ENCODE results near the gene COPS4.
"Not testable (repeated sequence)": the region's sequence is repeated elsewhere in the genome, so short reads cannot be mapped to it uniquely, and the experiment has no call there.

COPS4 gene

DNA sequence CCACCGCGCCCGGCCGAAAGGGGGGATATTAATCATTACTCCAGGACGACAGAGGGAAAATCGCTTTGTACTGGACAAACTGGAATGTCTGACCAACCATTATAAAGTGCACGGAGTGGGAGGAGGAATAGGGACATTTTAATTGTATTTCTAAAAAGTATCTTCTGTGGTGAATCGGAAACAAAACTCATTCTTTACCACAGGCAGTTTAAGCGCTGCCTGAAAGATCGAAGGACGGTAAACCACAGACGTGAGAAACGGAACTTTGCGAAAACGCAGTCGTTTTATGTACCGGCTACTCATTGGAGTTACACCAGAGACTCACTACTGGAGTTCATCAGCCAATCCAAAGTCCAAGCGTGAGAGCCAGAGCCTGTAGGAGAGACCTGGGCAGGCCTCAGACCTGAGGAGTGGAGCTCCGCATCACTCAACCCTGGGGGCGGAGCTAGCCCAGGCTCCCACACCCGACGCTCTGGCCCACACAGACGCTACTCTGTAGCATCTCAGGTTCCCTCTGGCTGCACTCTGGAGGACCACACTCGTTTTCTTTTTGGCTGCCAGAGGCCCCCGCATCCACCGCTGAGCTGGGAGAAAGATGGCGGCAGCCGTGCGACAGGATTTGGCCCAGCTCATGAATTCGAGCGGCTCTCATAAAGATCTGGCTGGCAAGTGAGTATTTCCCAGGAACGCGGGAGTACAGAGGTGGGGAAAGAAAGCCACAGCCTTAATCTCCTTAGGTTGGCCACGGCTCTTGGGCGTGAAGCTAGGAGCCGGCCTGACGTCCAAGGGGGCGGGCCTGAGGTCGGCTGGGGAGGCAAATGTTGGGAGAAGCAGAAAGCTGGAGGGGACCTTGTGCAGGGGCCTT lies at the start of gene COPS4:
Gene COPS4, plus strand, starts transcription at position 554 of the 865 bp plus-strand sequence. Its CDS starts 42 bp downstream, at position 596.
- peak; percentile 99 for DNase-seq

DNA sequence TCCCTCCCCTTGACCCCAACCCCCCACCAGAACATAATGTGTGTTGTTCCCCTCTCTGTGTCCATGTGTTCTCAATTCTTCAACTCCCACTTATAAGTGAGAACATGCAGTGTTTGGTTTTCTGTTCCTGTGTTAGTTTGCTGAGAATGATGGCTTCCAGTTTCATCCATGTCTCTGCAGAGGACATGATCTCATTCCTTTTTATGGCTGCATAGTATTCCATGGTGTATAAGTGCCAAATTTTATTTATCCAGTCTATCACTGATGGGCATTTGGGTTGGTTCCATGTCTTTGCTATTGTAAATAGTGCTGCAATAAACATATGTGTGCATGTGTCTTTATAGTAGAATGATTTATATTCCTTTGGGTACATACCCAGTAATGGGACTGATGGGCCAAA lies 47.5 kb upstream of the COPS4 start:
- DNase-seq, result not testable (repeated sequence)

DNA sequence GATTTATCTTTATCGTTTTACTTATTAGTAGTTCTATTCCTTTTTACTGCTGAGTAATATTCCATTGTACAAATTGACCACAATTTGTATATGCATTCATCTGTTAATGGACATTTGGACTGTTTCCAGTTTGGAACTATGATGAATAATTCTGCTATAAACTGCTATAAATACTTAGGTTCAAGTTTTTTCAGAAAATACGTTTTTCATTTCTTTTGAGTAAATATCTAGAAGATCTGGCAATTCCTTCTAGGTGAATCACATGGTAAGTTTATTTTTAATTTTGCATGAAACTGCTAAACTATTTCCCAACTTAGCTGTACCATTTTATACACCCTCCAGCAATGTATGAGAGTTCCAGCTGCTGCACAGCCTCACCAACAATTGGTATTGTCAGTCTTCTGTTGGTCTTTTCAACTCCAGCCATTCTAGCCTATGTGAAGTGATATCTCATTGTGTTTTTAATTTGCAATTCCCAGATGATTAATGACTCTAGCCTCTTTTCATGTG lies 46.6 kb upstream of the COPS4 start:
- DNase-seq, result no peak

DNA sequence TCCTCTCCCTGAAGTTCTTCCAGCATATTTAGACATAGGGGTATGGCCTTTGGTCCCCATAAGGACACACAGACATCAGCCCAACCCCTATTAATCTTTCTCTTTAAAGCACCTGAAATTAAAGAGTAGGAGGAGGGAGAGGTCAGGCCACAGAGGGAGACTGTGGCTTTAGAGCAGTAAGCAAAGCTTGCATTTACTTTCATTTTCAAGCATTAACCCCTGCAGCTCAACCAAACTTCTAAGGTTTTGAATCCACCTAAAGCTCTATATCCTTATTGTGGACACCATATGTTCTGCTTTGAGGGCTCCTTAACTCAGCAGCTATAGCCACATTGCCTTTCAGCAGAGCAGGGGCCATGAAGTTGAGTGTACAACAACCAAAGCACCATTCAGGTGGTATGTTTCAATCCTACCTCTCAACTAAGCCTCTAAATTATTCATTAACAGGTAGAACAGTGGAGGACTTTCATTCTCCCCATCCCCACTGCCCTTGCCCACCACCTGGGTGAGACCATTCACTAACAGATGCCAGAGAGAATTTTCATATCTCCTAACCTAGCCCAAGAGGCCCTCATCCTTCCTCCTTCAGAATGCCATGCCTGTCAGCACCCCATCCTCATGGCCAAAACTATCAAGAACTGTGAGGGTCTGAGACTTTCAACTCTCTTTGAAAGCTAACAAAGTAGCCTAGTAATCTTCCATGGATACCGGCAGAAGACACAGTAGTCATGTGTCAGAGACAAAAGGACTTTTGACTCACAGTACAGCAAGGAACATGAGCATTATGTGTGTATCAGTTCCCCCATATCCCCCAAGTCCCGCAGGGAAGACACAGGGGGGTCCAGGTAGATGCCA lies 45.2 kb upstream of the COPS4 start:
- peak; percentile 8 for DNase-seq

DNA sequence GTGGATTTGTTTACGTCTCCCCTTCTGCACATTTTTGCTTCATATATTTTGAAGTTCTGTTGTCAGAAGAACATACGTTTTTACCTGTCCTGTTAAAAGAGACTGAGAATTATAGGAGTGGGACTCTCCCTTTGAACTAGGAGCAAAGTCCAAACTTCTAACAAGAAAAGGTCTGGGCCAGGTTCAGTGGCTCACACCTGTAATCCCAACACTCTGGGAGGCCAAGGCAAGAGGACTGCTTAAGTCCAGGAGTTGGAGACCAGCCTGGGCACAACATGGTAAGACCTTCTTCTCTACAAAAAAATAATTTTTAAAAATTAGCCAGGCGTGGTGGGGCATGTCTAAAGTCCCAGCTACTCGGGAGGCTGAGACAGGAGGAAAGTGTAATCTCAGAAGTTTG lies 40.1 kb upstream of the COPS4 start:
- no peak for DNase-seq

DNA sequence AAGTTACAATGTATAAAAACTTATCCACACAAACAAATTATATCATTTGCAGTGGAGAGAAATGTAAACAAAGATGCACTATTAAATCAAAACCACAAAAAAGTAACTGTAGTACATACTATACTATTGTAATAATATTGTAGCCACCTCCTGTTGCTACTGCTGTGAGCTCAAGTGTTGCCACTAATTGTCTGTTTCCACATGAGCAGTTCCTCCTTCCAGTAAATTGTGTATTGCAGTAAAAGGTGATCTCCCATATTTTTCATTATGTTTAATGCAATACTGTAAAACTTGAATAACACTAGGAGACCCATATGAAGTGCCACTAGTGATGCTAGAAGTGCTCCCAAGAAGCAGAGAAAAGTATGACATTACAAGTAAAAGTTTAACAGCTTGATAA lies 36.1 kb upstream of the COPS4 start:
- DNase-seq, result no peak

DNA sequence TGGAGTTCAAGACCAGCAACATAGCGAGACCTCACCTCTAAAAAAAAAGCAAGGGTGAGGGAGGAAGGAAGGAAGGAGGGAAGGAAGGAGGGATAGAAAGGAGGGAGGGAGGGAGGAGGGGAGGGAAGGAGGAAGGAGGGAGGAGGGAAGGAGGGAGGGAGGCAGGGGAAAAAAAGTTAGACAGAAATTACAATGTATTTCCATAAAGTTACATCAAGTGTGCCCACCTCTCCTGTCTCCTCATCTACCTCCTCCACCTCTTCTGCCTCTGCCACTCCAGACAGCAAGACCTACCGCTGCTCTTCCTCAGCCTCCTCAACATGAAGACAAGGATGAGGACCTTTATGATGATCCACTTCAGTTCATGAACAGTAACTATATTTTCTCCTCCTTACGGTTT lies 32.7 kb upstream of the COPS4 start:
- DNase-seq, result no peak

DNA sequence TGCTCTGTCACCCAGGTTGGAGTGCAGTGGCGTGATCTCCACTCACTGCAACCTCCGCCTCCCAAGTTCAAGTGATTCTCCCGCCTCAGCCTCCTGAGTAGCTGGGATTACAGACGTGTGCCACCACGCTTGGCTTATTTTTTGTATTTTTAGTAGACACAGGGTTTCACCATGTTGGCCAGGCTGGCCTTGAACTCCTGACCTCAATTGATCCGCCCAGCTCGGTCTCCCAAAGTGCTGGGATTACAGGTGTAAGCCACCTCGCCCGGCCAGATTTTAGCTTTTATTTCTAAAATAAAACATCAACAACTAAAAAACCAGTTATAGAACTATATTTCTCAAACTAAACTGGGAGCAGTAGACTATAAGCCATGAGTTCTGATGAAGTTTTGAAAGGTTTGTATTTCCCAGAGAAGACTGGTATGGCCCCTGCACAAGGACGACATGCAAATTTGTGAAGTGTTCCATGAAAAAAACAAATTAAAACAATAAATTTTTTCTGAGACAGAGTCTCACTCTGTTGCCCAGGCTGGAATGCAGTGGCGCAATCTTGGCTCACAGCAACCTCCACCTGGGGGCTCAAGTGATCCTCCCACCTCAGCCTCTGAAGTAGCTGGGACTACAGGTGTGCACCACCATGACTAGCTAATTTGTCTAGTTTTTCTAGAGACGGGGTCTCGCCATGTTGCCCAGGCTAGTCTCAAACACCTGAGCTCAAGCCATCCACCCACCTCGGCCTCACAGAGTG lies 31.8 kb upstream of the COPS4 start:
- DNase-seq, result not testable (repeated sequence)

DNA sequence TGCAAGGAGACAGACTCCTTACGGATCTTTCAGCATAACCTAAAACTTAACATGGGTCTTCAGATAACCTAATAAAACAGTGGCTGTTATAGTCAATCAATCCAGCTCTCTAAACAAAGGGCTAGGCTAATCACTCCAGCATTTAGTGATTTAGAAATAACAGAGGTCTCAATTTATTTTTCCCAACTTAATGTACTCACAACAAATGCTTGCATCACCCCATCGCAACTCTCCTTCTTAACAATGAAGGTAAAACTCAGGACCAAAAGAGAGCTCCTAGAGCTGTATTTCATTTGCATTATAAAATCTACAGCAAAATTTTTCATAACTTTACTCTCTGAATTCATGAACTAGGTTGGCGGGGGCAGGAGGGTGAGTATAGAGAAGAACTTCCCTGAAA lies 25.5 kb upstream of the COPS4 start:
- DNase-seq, result no peak

DNA sequence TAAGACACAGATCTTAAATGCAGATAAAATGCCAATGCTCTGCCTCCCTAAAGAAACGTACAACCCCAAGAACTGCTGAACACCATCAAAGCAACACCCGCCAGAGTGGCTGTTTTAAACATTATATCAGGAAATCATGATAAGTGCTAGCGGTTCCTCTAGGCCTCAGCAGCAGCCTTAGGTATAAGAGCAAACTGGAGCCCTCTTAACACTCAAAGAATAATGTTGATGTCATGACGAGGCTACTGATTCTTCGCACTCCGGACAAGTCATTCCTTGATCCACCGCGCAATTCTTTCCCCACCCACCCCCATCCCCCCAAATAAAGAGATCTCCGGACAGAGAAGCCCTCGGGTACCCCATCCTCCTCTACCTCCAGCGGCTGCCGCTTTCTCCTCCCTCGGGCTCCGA lies 24.9 kb upstream of the COPS4 start:
- peak; percentile 22 for DNase-seq

DNA sequence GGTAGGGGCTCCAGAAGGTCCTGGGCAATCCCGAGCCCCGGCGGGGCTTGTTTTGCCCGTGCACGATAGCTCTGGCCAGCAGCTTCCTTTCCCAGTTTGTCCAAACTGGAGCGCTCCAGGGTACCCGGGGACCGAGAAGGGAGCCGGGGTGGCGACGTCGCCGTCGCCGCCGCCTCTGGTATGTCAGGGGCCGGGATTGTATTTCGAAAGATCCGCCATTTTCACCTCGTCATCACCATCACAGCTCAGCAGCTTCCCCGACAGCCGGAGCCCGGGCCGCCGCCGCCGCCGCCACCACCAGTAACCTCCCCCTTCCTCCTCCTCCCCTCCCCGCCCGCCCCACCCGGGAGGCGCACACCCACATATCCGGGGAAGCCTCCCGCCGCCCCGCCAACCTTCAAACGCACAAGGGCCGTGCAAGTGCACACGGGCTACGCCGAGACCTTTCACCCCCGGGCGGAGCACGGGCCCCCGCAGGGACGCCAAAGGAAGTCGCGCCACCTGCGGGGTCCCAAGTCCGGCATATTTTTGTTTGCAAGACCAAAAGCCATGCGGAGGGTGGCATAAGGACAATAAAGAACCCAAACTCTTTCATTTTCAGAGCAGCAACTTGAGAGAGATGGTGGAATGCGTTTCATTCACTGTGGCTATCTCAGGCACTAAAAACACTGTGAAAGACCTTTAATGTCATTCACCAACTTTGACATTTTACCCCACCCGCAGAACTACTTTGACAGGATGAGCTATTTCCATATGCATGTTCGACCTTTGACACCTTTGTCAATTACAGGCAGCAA lies 24.3 kb upstream of the COPS4 start, which contains the start of gene LIN54:
Gene LIN54, minus strand, starts transcription at position 302 of the 797 bp plus-strand sequence. CDS start 25,979 bp downstream, outside the sequence.
- peak; percentile 89 for DNase-seq

DNA sequence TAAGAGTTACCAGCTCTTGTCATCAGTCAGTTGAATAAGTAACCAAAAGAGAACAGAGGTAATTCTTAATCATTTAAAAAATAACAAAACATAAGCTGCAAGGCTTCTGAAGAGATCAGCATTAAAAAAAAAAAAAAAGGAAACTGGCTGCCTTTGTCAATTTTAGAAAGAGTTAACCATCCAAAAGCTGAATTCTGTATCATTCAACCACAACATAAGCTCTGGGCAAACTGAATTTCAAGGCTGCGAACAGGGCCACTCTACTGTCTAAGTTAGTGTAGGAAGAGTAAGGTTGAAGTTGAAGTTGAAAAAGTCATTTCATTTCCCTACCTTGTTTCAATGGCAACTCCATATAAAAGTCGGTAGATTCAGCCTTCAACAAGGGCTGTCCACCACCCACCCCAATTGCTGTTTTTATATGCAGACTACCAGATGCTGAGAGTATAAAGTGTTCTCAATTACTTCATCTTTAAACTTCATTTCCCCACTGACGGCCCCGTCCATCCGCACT lies 23.2 kb upstream of the COPS4 start:
- peak; percentile 30 for DNase-seq

DNA sequence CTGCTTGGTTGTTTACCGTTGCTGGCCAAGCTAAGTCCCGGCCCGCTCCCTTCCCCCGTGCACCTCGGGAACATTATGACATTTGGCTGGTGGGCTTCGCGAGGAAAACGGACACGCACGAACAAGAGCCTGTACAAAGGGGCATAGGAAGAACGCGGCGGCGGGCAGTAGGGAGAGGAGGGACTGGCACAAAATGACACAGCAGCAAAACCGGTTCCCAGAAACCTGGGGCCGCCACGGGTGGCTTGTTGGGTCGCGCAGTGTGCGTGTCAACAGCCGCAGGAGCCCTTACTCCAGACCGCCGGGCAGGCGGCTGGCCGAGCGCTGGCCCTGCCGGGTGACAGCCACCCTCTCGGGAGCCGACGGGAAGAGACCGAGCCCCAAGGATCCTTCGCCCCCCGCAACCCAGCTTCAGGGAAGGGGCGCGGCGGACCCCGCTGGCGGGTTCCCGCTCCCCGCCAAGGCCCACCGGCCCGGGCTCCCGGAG lies 22.7 kb upstream of the COPS4 start:
- DNase-seq, result peak; percentile 38

DNA sequence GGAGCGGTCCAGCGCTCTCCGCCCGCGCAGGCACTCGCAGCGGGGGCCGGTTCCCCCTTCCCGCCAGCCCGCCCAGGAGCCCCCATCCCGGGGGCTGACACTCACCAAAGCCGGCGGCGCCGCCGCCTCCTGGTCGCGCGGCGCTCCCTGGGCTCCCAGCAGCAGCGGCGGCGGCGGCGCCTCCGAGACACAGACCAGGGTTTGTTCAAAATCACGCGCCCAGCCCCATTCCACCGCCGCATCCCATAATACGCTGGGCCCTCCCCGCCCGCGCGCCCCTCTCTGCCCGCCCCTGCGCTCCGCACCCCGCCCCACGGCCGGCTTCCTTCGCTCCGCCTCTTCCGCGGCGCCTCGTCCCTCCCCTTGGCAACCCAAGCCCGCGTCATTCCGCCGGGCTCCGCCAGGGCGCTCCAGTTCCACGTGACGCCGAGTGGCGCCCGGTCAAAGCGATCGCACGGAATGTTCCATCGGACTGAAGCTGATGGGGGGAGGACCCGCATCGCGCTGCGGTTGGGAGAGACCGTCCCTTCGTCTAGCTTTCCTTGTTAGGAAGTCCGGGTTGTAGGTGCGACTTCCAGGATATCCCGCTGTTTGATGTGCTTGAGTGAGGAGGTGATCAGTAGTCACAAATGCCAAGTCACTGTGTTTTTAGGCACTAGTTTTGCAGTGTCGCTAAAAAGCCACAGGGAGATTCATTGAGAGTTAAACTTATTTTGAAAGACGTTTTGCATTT lies 22.1 kb upstream of the COPS4 start:
- peak; percentile 98 for DNase-seq

DNA sequence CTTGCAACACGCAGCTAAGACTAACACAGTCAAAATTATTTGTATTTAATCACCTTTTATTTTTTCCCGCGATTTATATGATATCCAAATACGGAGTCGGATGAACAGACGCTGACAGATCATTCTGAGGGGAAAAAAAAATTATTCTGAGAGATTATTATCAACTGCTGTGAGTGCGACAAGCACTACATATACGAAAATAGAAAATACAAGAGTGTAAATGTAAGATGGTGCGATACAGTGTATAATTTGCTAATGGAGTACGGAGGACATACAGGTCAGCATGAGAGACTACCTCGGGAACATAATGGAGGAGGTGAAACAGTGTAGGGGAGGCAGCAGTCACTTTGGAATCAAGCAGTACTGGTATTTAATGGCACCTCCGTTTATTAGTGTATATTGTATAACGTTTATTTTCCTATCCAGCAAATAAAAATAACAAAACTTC lies 21.5 kb upstream of the COPS4 start:
- no peak for DNase-seq

DNA sequence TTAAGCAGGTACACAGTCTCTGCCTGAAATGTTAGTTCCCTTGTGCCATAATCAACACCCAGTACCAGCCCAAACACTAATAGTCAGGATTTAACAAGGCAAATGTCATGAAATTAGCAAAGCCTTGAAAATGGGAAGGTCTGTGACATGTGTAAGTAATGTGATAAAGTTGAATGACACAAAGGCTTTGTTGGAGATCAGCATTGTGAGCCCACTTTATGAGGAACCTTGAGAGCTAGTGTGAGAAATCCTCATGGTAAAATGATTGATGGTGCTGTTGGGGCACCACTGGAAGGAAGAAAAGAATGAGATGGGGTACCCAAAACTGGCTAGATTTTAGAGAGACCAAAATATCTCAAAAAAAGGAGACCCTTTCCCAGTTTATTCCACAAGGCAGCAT lies 21.1 kb upstream of the COPS4 start:
- no peak for DNase-seq

DNA sequence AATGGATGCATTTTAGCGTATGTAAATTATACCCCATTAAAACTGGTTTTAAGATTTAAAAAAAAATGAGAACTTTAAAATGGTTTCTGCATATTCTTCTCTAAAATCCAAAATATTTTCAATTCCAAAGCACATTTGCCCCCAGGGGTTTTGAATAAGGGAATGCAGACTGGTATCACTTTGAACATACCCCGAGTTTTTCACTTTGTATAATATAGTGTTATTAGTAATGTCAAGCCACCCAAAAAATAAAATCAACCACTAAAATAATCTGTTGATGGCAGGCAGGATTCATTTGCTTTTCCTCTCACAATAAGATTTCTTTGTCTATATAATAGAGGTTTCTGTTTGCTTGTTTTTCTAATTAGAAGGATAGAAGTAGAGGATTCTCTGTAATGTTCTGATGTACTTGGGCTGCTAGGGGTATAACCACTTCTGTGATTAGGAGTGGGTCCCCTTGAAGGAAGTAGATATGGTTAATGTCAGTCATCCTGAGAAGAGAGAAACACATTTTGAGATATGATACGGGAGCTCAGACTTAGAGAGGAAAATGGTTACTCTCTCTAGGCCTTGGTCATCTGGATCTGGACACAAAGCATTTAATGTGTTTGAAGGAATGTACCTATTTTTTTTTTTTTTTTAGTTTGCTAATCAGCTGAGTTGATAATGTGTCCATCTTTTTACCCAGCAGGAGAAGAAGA lies 15.0 kb upstream of the COPS4 start:
- DNase-seq, result peak; percentile 67

DNA sequence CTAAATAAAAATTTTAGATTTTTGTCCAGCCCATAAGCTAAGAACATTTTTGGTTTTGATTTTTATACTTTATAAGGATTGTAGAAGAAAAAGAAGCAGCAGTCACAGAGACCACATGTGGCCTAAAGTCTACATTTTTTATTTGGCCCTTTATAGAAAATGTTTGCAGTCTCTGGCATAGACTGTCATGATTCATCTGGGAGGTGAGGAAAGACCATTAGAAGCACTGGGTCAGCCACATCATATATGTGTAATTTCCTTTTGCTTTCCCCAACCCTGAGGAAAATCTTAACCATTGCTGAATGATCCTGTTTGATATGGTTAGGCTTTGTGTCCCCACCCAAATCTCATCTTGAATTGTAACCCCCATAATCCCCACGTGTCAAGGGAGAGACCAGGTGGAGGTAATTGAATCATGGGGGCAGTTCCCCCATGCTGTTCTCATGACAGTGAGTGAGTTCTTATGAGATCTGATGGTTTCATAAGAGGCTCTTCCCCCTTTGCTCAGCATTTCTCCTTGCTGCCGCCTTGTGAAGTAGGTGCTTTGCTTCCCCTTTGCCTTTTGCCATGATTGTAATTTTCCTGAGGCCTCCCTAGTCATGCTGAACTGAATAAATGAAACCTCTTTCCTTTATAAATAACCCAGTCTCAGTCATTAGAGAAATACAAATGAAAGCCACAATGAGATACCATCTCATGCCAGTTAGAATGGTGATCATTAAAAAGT lies 12.1 kb upstream of the COPS4 start:
- DNase-seq, result no peak

DNA sequence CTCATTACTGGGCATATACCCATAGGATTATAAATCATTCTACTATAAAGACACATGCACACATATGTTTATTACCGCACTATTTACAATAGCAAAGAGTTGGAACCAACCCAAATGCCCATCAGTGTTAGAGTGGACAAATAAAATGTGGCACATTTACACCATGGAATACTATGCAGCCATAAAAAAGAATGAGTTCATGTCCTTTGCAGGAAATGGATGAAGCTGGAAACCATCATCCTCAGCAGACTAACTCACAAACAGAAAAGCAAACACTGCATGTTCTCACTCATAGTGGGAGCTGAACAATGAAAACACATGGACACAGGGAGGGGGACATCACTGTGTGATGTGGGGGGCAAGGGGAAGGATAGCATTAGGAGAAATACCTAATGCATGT lies 11.4 kb upstream of the COPS4 start:
- not testable (repeated sequence) for DNase-seq
